ENCODE measurements around the gene AGAP3.

The AGAP3 gene

GRCh38 chr7:151137076-151137675, 50.9 kb downstream of the AGAP3 start:
- no peak for DNase-seq

GRCh38 chr7:151137791-151138152, 51.5 kb downstream of the AGAP3 start:
- no peak for DNase-seq

GRCh38 chr7:151138153-151138851, 52.0 kb downstream of the AGAP3 start:
- DNase-seq: no peak

- no peak for DNase-seq
Observed at GRCh38 chr7:151139071-151139790, 53.0 kb downstream of the AGAP3 start.

GRCh38 chr7:151139791-151140190, 53.5 kb downstream of the AGAP3 start:
- DNase-seq: no peak

- DNase-seq: no peak
Observed at GRCh38 chr7:151140826-151141225, 54.6 kb downstream of the AGAP3 start.

GRCh38 chr7:151141311-151141854, 55.1 kb downstream of the AGAP3 start:
- DNase-seq: no peak

GRCh38 chr7:151141855-151142685, 55.8 kb downstream of the AGAP3 start:
- no peak for DNase-seq

- no peak for DNase-seq
Observed at GRCh38 chr7:151142686-151143040, 56.4 kb downstream of the AGAP3 start.

GRCh38 chr7:151143261-151144015, 57.2 kb downstream of the AGAP3 start:
- no peak for DNase-seq

- DNase-seq: no peak
Observed at GRCh38 chr7:151144387-151144786, 58.1 kb downstream of the AGAP3 start.

GRCh38 chr7:151146761-151147160, 60.5 kb downstream of the AGAP3 start:
- DNase-seq: no peak

GRCh38 chr7:151148319-151149259, 62.3 kb downstream of the AGAP3 start:
- DNase-seq: no peak

GRCh38 chr7:151150388-151150787, 64.1 kb downstream of the AGAP3 start:
- no peak for DNase-seq

GRCh38 chr7:151152643-151153513, 66.6 kb downstream of the AGAP3 start:
- no peak for DNase-seq

GRCh38 chr7:151157645-151158329, 71.5 kb downstream of the AGAP3 start:
- DNase-seq: no peak

GRCh38 chr7:151161757-151162156, 75.5 kb downstream of the AGAP3 start:
- no peak for DNase-seq

GRCh38 chr7:151166629-151167196, 80.4 kb downstream of the AGAP3 start:
- DNase-seq: no peak
